ENCODE measurements around the gene ZDHHC17.

- TF ChIP-seq EZH2 (IDR thresholded peaks at IDR 0.05; ENCODE audit: low read length, unreplicated experiment) (no peak), CTCF (conservative IDR thresholded peaks at IDR 0.05; ENCODE audit: low read depth, low read length) (no peak)
Observed at GRCh38 chr12:76855271-76855670, 91.4 kb downstream of the ZDHHC17 start.

All from PC-3 (cell line).